Trophoblast cell (in vitro differentiated cells and primary cell): ENCODE results near the gene GRM3.

ENCODE experiments used
- DNase-seq, 2 donors: peaks; one replicate each; pipeline ENCODE4 v3.0.0-alpha.2; 2016
- H2AFZ ChIP-seq: 2 replicates; pipeline ENCODE4 v1.6.1; 2013; ENCODE audit warnings: low read length, moderate library complexity, mild to moderate bottlenecking; ENCODE audit not compliant: insufficient read depth, poor library complexity
- H2AK5ac ChIP-seq: 2 replicates; pipeline ENCODE4 v1.6.1; 2013; ENCODE audit warnings: mild to moderate bottlenecking, low read length
- H2BK120ac ChIP-seq: 2 replicates; pipeline ENCODE4 v1.6.1; 2013; ENCODE audit warnings: low read length, mild to moderate bottlenecking, moderate library complexity; ENCODE audit not compliant: insufficient read depth, poor library complexity
- H2BK12ac ChIP-seq: 2 replicates; pipeline ENCODE4 v1.6.1; 2013; ENCODE audit warnings: mild to moderate bottlenecking, low read length, moderate library complexity
- H2BK5ac ChIP-seq: 2 replicates; pipeline ENCODE4 v1.6.1; 2013; ENCODE audit warnings: low read length, low read depth, moderate library complexity, mild to moderate bottlenecking; ENCODE audit not compliant: poor library complexity
- H3K14ac ChIP-seq: 2 replicates; pipeline ENCODE4 v1.6.1; 2013; ENCODE audit warnings: mild to moderate bottlenecking, low read length
- H3K18ac ChIP-seq: 2 replicates; pipeline ENCODE4 v1.6.1; 2013; ENCODE audit warnings: mild to moderate bottlenecking, low read length
- H3K23ac ChIP-seq: 2 replicates; pipeline ENCODE4 v1.6.1; 2013; ENCODE audit warnings: low read length
- H3K27ac ChIP-seq: 2 replicates; pipeline ENCODE4 v1.5.1; 2013; ENCODE audit warnings: low read depth, mild to moderate bottlenecking, inconsistent platforms, low read length, moderate library complexity
- H3K27me3 ChIP-seq: 2 replicates; pipeline ENCODE4 v1.6.1; 2013; ENCODE audit warnings: inconsistent platforms, mild to moderate bottlenecking, low read length, moderate library complexity; ENCODE audit not compliant: insufficient read depth
- H3K36me3 ChIP-seq, 2 experiments: 1 replicate in 1 of 2; 2 replicates in 1 of 2; pipeline ENCODE4 v1.6.1; 2013; ENCODE audit warnings: low read length in 2 of 2, mild to moderate bottlenecking in 2 of 2, moderate library complexity in 1 of 2; ENCODE audit not compliant: insufficient read depth in 2 of 2, control insufficient read depth in 1 of 2
- H3K4ac ChIP-seq: 2 replicates; pipeline ENCODE4 v1.6.1; 2013; ENCODE audit warnings: low read depth, mild to moderate bottlenecking, low read length, moderate library complexity
- H3K4me1 ChIP-seq, 2 experiments: 1 replicate in 1 of 2; 2 replicates in 1 of 2; pipeline ENCODE4 v1.6.1; 2013; ENCODE audit warnings: low read length in 2 of 2, mild to moderate bottlenecking in 2 of 2, moderate library complexity in 1 of 2; ENCODE audit not compliant: insufficient read depth in 2 of 2, control insufficient read depth in 1 of 2
- H3K4me2 ChIP-seq: 2 replicates; pipeline ENCODE4 v1.6.1; 2013; ENCODE audit warnings: inconsistent platforms, mild to moderate bottlenecking, low read length, moderate library complexity
- H3K4me3 ChIP-seq: 2 replicates; pipeline ENCODE4 v1.5.1; 2013; ENCODE audit warnings: mild to moderate bottlenecking, low read depth, low read length, inconsistent platforms
- H3K79me1 ChIP-seq: one replicate; pipeline ENCODE4 v1.6.1; 2013; ENCODE audit warnings: low read length
- H3K79me2 ChIP-seq: 2 replicates; pipeline ENCODE4 v1.6.1; 2013; ENCODE audit warnings: low read length, mild to moderate bottlenecking; ENCODE audit not compliant: control insufficient read depth, insufficient read depth, poor library complexity
- H3K9ac ChIP-seq: 2 replicates; pipeline ENCODE4 v1.6.1; 2013; ENCODE audit warnings: mild to moderate bottlenecking, low read length
- H3K9me3 ChIP-seq: 2 replicates; pipeline ENCODE4 v1.6.1; 2013; ENCODE audit warnings: low read depth, mild to moderate bottlenecking, control low read depth, inconsistent platforms, low read length; ENCODE audit not compliant: insufficient read depth
- H4K12ac ChIP-seq: 2 replicates; pipeline ENCODE4 v1.6.1; 2013; ENCODE audit warnings: low read depth, mild to moderate bottlenecking, low read length, moderate library complexity
- H4K8ac ChIP-seq: 2 replicates; pipeline ENCODE4 v1.6.1; 2013; ENCODE audit warnings: low read depth, mild to moderate bottlenecking, low read length, moderate library complexity
- H4K91ac ChIP-seq: one replicate; pipeline ENCODE4 v1.6.1; 2013; ENCODE audit warnings: low read depth, mild to moderate bottlenecking, low read length, moderate library complexity
- WGBS: extraction: QIAGEN DNeasy Blood & Tissue Kit; methylation state at CpG from one replicate; pipeline ENCODE4 v1.1.7; 2013; ENCODE audit warnings: missing lambda C conversion rate; ENCODE audit not compliant: insufficient read length, insufficient coverage; ENCODE audit errors: extremely low coverage; 5-methylcytosine and 5-hydroxymethylcytosine counted together

GRM3 gene

DNA sequence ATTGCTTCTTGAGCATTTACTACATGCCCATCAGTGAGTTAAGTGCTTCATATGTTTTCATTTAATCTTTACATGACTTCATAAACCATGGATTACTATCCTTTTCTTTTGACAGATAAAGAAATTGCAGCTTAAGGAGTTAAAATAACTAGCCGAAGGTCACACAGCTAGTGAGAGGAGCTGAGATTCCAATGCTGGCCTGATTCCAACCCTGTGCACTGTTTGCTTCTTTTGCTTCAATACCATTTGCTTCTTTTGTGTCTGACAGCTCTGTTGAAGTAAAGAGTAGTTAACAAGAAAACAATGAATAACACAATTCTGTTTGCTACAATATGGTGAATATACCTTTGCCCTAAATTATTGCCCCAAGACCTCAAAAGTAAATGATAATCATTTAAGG, 132.4 kb downstream of the GRM3 start:
- no peak overlapping the region for H3K4me3 ChIP-seq
- no peak overlapping the region for H2AFZ ChIP-seq
- no peak overlapping the region for H3K14ac ChIP-seq
- no peak overlapping the region for H2BK12ac ChIP-seq
- H3K4ac ChIP-seq, result no peak overlapping the region
- no peak overlapping the region for H3K18ac ChIP-seq
- no peaks in the 10 kb centered on the region for H3K79me1 ChIP-seq
- no peak overlapping the region for H3K4me2 ChIP-seq
- H3K27me3 ChIP-seq, result no peaks in the 10 kb centered on the region
- H2AK5ac ChIP-seq, result no peak overlapping the region
- H3K36me3 ChIP-seq, result no peaks in the 10 kb centered on the region
- H3K79me2 ChIP-seq, result no peaks in the 10 kb centered on the region
- no peak overlapping the region for H3K9ac ChIP-seq
- no peaks in the 10 kb centered on the region for H3K9me3 ChIP-seq
- H3K27ac ChIP-seq, result no peak overlapping the region
- WGBS, result no CpG with 5 or more reads among the region's 1 CpG
- H3K23ac ChIP-seq, result no peak overlapping the region
- no peak overlapping the region for H4K8ac ChIP-seq
- H3K4me1 ChIP-seq, result no peaks in the 10 kb centered on the region
- H4K12ac ChIP-seq, result no peak overlapping the region
- no peak for DNase-seq
- H2BK5ac ChIP-seq, result no peak overlapping the region
- no peak overlapping the region for H2BK120ac ChIP-seq
- no peak overlapping the region for H4K91ac ChIP-seq

DNA sequence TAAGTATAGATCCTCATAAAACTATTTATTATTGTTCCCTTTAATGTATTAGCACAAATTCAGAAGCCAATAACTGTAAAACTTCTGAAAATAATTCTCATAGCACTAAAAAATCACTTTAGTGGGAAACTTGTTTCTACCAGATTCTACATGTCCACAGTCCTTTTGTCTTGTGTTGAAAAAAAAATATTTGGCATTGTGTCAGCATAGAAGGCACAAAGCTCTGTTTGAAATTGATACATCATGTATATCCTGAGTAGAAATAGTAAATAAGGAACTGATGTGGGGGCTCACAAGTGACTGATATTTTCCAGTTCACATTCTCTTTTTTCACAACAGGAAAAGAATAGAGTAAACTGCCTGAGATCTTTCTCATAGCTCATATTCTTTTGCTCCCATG, 134.6 kb downstream of the GRM3 start:
- no peak overlapping the region for H2BK120ac ChIP-seq
- no peak overlapping the region for H2AK5ac ChIP-seq
- no peak for DNase-seq
- no peaks in the 10 kb centered on the region for H3K4me1 ChIP-seq
- no peak overlapping the region for H2BK5ac ChIP-seq
- no peak overlapping the region for H3K14ac ChIP-seq
- no peaks in the 10 kb centered on the region for H3K9me3 ChIP-seq
- H3K23ac ChIP-seq, result no peak overlapping the region
- no peak overlapping the region for H3K9ac ChIP-seq
- H2AFZ ChIP-seq, result no peak overlapping the region
- H4K8ac ChIP-seq, result no peak overlapping the region
- no peaks in the 10 kb centered on the region for H3K79me2 ChIP-seq
- H3K18ac ChIP-seq, result no peak overlapping the region
- no peak overlapping the region for H3K4me2 ChIP-seq
- no peak overlapping the region for H3K27ac ChIP-seq
- H4K91ac ChIP-seq, result no peak overlapping the region
- no peak overlapping the region for H3K4ac ChIP-seq
- H2BK12ac ChIP-seq, result no peak overlapping the region
- no peak overlapping the region for H4K12ac ChIP-seq
- H3K27me3 ChIP-seq, result no peaks in the 10 kb centered on the region
- H3K36me3 ChIP-seq, result no peaks in the 10 kb centered on the region
- H3K4me3 ChIP-seq, result no peak overlapping the region
- no peaks in the 10 kb centered on the region for H3K79me1 ChIP-seq

DNA sequence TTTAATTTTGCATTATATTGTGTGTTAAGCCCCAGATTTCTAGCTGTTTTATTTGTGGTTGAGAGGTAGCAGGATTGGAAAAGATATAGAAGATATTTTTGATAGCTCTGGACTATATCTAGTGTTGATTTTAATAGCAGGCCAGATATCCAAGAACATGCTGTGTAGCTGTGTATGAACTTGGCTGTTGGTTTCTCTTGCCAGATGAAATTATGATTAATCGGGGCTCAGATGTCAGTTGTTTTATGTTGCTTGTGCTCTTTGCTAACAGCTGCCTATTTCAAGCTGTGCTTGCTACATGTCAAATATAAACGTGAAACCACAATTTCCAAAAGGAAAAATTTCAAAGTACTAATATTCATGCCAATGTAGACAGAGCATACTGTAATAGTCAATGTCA, 141.1 kb downstream of the GRM3 start:
- H3K4me1 ChIP-seq, result no peaks in the 10 kb centered on the region
- H4K8ac ChIP-seq, result no peak overlapping the region
- H2BK12ac ChIP-seq, result no peak overlapping the region
- no peak overlapping the region for H3K14ac ChIP-seq
- H3K4me2 ChIP-seq, result no peak overlapping the region
- no peaks in the 10 kb centered on the region for H3K36me3 ChIP-seq
- H3K79me1 ChIP-seq, result no peaks in the 10 kb centered on the region
- H3K27me3 ChIP-seq, result no peaks in the 10 kb centered on the region
- H3K27ac ChIP-seq, result no peak overlapping the region
- H2AFZ ChIP-seq, result no peak overlapping the region
- no peak overlapping the region for H3K4ac ChIP-seq
- no peak overlapping the region for H2AK5ac ChIP-seq
- no peak overlapping the region for H2BK120ac ChIP-seq
- WGBS, result no CpG with 5 or more reads among the region's 2 CpGs
- H3K18ac ChIP-seq, result no peak overlapping the region
- no peak overlapping the region for H4K12ac ChIP-seq
- H3K9me3 ChIP-seq, result no peaks in the 10 kb centered on the region
- H3K79me2 ChIP-seq, result no peaks in the 10 kb centered on the region
- H3K4me3 ChIP-seq, result no peak overlapping the region
- H2BK5ac ChIP-seq, result no peak overlapping the region
- no peak for DNase-seq
- H4K91ac ChIP-seq, result no peak overlapping the region
- no peak overlapping the region for H3K23ac ChIP-seq
- no peak overlapping the region for H3K9ac ChIP-seq

DNA sequence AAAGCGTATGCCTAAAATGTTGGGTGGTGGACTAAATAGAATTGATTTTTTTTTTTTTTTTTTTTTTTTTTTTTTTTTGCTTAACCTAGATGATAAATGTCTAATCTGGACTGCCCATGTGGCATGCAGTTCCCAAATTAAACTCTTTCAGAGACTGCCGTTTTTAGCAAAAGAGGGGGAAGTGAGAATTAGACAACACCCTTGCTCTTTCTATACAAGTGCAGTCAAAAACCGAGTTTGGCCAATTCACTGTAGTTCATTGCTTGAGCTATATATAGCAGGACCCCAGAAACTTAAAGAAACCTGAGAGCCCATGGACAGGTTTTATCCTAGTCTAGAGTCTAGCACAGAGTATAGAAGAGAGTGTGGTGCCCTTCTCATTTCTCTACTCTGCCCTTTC, 141.9 kb downstream of the GRM3 start:
- H3K9ac ChIP-seq, result no peak overlapping the region
- no peak overlapping the region for H3K4me3 ChIP-seq
- no peak overlapping the region for H4K12ac ChIP-seq
- no peak overlapping the region for H3K4me2 ChIP-seq
- no peak overlapping the region for H4K8ac ChIP-seq
- H3K23ac ChIP-seq, result no peak overlapping the region
- no peak overlapping the region for H4K91ac ChIP-seq
- no peaks in the 10 kb centered on the region for H3K27me3 ChIP-seq
- H3K4ac ChIP-seq, result no peak overlapping the region
- H2AFZ ChIP-seq, result no peak overlapping the region
- H3K4me1 ChIP-seq, result no peaks in the 10 kb centered on the region
- H3K79me2 ChIP-seq, result no peaks in the 10 kb centered on the region
- no peak overlapping the region for H2BK12ac ChIP-seq
- no CpG with 5 or more reads among the region's 3 CpGs for WGBS
- no peak overlapping the region for H2BK5ac ChIP-seq
- H3K14ac ChIP-seq, result no peak overlapping the region
- no peak overlapping the region for H3K18ac ChIP-seq
- DNase-seq, result no peak
- no peak overlapping the region for H2BK120ac ChIP-seq
- H2AK5ac ChIP-seq, result no peak overlapping the region
- no peaks in the 10 kb centered on the region for H3K79me1 ChIP-seq
- no peak overlapping the region for H3K27ac ChIP-seq
- no peaks in the 10 kb centered on the region for H3K9me3 ChIP-seq
- no peaks in the 10 kb centered on the region for H3K36me3 ChIP-seq

DNA sequence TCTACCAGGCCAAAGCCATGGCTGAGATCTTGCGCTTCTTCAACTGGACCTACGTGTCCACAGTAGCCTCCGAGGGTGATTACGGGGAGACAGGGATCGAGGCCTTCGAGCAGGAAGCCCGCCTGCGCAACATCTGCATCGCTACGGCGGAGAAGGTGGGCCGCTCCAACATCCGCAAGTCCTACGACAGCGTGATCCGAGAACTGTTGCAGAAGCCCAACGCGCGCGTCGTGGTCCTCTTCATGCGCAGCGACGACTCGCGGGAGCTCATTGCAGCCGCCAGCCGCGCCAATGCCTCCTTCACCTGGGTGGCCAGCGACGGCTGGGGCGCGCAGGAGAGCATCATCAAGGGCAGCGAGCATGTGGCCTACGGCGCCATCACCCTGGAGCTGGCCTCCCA, 142.7 kb downstream of the GRM3 start:
- no peak overlapping the region for H2AFZ ChIP-seq
- H3K4me3 ChIP-seq, result no peak overlapping the region
- H2BK5ac ChIP-seq, result no peak overlapping the region
- no peaks in the 10 kb centered on the region for H3K27me3 ChIP-seq
- H3K4me1 ChIP-seq, result no peaks in the 10 kb centered on the region
- H4K12ac ChIP-seq, result no peak overlapping the region
- H3K23ac ChIP-seq, result no peak overlapping the region
- no peak overlapping the region for H3K4ac ChIP-seq
- WGBS, result no CpG with 5 or more reads among the region's 36 CpGs
- no peak overlapping the region for H4K8ac ChIP-seq
- no peak overlapping the region for H2AK5ac ChIP-seq
- H3K79me1 ChIP-seq, result no peaks in the 10 kb centered on the region
- H4K91ac ChIP-seq, result no peak overlapping the region
- no peak overlapping the region for H3K9ac ChIP-seq
- no peaks in the 10 kb centered on the region for H3K79me2 ChIP-seq
- no peak overlapping the region for H2BK12ac ChIP-seq
- no peak overlapping the region for H2BK120ac ChIP-seq
- H3K27ac ChIP-seq, result no peak overlapping the region
- DNase-seq, result no peak
- no peaks in the 10 kb centered on the region for H3K36me3 ChIP-seq
- no peak overlapping the region for H3K14ac ChIP-seq
- H3K9me3 ChIP-seq, result no peaks in the 10 kb centered on the region
- H3K4me2 ChIP-seq, result no peak overlapping the region
- H3K18ac ChIP-seq, result no peak overlapping the region
